Right atrium auricular region (tissue), 2 donors: ENCODE measurements around the gene BPIFA2. TPM values are rescaled to one million over a fixed set of nuclear protein-coding genes. Genes with fewer than 3 reads are reported as not detected.

Experiments used
- DNase-seq: peaks from one replicate; pipeline ENCODE4 v3.0.0-alpha.2; 2019; ENCODE audit warnings: low spot score
- H3K27ac ChIP-seq, 2 donors: fragments of 200-600 bp; sonication (generic); 1 replicate in 1 of 2; 2 replicates in 1 of 2; pipeline ENCODE4 v1.5.1; 2016 to 2019
- H3K27me3 ChIP-seq, 2 donors: fragments of 200-600 bp; sonication (generic); one replicate each; pipeline versions ENCODE4 v1.5.1 to v1.6.0; 2017 to 2019
- H3K36me3 ChIP-seq: fragments of 200-600 bp; sonication (generic); one replicate; pipeline ENCODE4 v1.5.1; 2016
- H3K4me1 ChIP-seq, 2 donors: fragments of 200-600 bp; sonication (generic); one replicate each; pipeline versions ENCODE4 v1.5.1 to v1.6.0; 2017 to 2019
- H3K4me3 ChIP-seq, 2 donors: fragments of 200-600 bp; sonication (generic); 1 replicate in 1 of 2; 2 replicates in 1 of 2; pipeline ENCODE4 v1.5.1; 2017 to 2019; ENCODE audit warnings: mild to moderate bottlenecking in 1 of 2, moderate library complexity in 1 of 2
- H3K9me3 ChIP-seq, 2 donors: fragments of 200-600 bp; sonication (generic); one replicate each; pipeline ENCODE4 v1.5.1; 2019
- total RNA-seq, 2 donors: library from RNA; depleted of rRNA; stranded (reverse); fragments of >200 nt; gene quantifications; one replicate each; pipeline ENCODE4 v1.1.0, GENCODE V29; 2016
- TF ChIP-seq, protein P1 (sequence below), 2 donors: fragments of 200-600 bp; sonication (generic); IDR thresholded peaks; one replicate each; pipeline ENCODE4 v1.5.1; 2019; ENCODE audit warnings: antibody characterized with exemption in 2 of 2

The BPIFA2 gene
- total RNA-seq, 2 donors from 2014 or later: not detected

DNA sequence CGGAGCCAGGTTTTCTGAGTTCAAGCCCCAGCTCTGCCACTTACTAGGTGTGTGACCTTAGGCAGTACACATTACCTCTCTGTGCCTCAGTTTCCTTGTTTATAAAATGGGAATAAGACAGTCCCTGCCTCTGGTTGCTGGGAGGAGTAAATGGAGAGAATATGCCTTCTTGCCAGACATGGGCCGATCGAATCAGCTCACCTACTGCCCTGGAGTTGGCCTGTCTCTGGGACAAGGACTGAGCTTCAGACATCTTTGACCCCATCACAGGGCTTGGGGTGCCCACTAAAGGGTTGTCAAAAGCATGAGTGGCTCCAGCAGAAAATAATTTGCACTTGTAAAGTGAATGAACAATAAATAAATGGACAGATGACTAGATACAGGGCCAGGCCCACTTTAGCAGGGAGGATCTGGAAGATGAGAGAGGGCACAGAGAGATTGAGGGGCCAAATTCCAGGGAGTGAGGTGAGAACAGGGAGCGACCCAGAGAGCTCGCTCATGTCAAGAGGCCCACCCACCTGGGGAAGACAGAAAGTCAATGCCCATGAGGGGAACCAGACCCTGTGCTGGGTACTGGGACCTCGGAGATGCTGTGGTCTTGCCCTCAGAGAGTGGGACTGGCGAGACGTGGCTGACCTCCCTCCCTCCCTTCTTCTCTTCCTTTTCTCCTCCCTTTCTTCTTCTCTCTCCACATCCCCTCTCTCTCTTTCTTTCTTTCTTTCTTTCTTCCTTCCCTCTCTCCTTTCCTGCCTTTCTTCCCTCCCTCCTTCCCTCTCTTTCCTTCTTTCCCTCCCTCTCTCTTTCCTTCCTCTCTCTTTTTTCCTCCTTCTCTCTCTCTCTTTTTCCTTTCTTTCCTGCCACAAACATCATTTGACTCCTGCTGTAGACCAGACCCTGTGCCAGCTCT lies 3.9 kb upstream of the BPIFA2 start:
- no peaks in the 10 kb centered on the region for H3K4me1 ChIP-seq
- peaks cover 0 to 7% of the 10 kb centered on the region in 2 donors for H3K9me3 ChIP-seq
- no peaks in the 10 kb centered on the region for H3K36me3 ChIP-seq
- no peaks in the 10 kb centered on the region for H3K27me3 ChIP-seq
- TF ChIP-seq, protein P1, sequence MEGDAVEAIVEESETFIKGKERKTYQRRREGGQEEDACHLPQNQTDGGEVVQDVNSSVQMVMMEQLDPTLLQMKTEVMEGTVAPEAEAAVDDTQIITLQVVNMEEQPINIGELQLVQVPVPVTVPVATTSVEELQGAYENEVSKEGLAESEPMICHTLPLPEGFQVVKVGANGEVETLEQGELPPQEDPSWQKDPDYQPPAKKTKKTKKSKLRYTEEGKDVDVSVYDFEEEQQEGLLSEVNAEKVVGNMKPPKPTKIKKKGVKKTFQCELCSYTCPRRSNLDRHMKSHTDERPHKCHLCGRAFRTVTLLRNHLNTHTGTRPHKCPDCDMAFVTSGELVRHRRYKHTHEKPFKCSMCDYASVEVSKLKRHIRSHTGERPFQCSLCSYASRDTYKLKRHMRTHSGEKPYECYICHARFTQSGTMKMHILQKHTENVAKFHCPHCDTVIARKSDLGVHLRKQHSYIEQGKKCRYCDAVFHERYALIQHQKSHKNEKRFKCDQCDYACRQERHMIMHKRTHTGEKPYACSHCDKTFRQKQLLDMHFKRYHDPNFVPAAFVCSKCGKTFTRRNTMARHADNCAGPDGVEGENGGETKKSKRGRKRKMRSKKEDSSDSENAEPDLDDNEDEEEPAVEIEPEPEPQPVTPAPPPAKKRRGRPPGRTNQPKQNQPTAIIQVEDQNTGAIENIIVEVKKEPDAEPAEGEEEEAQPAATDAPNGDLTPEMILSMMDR (IDR thresholded peaks at IDR 0.05): no peak
- no peak overlapping the region for H3K4me3 ChIP-seq
- no peak overlapping the region for H3K27ac ChIP-seq
- DNase-seq: peak; percentile 26

DNA sequence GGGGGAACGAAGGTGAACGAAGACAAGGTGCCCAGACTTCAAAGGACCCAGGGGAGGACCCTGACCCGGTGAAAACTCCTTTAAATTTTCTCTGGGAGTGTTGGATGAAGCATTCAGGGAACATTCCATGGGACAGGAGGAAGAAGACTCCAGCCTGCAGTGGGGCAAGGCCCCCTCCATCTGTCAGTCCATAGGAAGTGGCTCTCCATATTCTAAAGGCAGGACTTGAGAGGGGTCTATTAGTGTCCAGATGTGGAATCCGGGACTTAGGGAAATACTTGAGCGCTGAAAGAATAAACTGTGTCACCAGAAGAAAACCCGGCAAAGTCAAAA lies 3.2 kb upstream of the BPIFA2 start:
- Histone ChIP-seq H3K27me3 (no peaks in the 10 kb centered on the region), H3K4me3 (no peak overlapping the region), H3K27ac (no peak overlapping the region), H3K9me3 (peaks cover 0 to 14% of the 10 kb centered on the region in 2 donors), H3K4me1 (no peaks in the 10 kb centered on the region), H3K36me3 (no peaks in the 10 kb centered on the region)
- peak; percentile 13 for DNase-seq
- TF ChIP-seq, protein P1 (IDR thresholded peaks at IDR 0.05): no peak

DNA sequence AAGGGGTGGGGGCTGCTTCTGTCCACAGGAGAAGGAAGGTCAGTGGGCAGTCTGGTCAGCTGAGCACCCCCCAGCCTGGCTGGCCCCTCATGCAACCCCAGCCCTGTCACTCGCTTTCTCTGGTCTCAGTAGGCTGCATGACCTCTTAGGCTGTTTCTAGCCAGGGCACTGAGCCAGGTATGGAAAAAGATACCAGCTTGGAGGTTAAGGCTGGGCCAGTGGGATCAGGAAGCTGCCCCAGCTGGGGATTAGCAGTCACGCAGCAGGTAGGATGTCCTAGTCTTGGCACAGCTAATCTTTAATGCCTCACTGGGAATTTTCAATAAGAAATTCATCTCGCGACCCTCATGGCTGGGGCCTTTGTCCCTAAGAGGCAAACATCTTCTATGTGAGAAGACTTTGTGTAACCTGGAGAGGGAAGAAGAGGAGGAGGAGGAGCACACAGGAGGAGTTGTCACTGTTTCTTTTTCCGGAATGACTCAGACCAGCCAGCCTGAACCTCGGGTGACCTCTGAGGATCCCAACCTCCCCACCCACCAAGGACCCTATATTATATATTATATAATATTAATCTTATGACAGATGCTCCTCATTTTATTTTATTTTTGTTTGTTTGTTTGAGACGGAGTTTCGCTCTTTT lies 2.4 kb upstream of the BPIFA2 start:
- H3K36me3 ChIP-seq: no peaks in the 10 kb centered on the region

DNA sequence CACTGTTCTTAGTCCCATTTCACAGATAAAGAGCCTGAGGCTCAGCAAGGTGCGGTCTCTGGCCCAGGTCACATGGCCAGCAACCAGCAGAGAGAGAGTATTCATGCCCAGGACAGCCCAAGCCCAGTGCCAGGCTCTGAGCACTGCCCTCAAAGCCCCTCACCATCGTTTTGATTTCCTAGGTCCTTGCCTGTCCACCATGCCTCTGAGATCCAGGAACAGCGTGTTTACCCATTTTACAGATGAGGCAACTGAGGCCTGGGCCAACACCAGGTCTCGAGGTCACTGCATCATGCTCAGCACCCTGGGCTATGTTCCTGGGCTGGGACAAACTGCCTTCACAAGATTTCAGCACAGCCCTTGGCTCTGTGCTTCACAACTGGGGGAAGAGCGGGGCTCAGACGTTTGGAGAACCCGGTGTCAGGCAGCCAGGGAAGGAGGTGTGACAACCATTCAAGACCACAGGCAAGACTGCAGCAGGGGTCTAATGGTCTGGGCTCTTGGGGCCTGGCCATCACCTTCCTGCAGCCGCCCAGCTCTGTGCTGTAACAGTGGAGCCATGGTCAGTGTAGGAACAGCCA lies 1.3 kb upstream of the BPIFA2 start:
- TF ChIP-seq, protein P1 (IDR thresholded peaks at IDR 0.05): no peak
- Histone ChIP-seq H3K9me3 (peaks cover 0 to 23% of the 10 kb centered on the region in 2 donors), H3K36me3 (no peaks in the 10 kb centered on the region), H3K27ac (no peak overlapping the region), H3K4me1 (no peaks in the 10 kb centered on the region), H3K27me3 (no peaks in the 10 kb centered on the region), H3K4me3 (no peak overlapping the region)
- peak; percentile 52 for DNase-seq

More for the DNA sequence above, 2.4 kb upstream of the BPIFA2 start:
- no peaks in the 10 kb centered on the region for H3K4me1 ChIP-seq
- no peaks in the 10 kb centered on the region for H3K27me3 ChIP-seq
- TF ChIP-seq, protein P1 (IDR thresholded peaks at IDR 0.05): no peak
- H3K27ac ChIP-seq: no peak overlapping the region
- peaks cover 0 to 16% of the 10 kb centered on the region in 2 donors for H3K9me3 ChIP-seq
- DNase-seq: peak; percentile 38
- H3K4me3 ChIP-seq: no peak overlapping the region

DNA sequence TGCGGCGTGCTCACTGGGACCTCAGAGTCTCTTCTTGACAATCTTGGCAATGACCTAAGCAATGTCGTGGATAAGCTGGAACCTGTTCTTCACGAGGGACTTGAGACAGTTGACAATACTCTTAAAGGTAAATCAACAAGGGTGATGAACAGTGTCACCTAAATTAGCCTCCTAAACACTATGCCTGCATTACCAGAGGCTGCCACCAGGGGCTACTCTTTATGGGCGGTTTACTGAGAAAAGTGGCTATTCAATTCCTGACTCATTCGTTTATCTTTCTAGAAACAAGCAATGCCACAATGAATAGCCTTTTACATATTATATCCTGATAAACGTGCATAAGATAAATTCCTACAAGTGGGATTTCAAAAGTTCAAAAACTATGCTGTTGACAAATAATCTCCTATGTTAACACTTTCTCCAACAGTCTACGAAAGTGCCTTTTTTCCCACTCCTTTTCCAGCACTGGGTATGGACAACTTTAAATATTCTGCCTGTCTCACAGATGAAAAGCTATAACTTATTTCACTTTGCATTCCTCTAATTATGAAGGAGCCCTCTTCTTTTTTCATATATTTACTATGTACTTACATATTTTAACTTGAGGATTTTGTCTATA lies 1.3 kb downstream of the BPIFA2 start:
- H3K27ac ChIP-seq: no peak overlapping the region
- no peaks in the 10 kb centered on the region for H3K27me3 ChIP-seq
- no peaks in the 10 kb centered on the region for H3K4me1 ChIP-seq
- TF ChIP-seq, protein P1 (IDR thresholded peaks at IDR 0.05): no peak
- H3K4me3 ChIP-seq: no peak overlapping the region
- H3K9me3 ChIP-seq: peaks cover 0 to 23% of the 10 kb centered on the region in 2 donors
- no peaks in the 10 kb centered on the region for H3K36me3 ChIP-seq
- no peak for DNase-seq
